ENCODE measurements around the gene SLC13A4. TPM values are rescaled to one million over a fixed set of nuclear protein-coding genes. Genes with fewer than 3 reads are reported as not detected.
"Not testable (repeated sequence)": the region's sequence is repeated elsewhere in the genome, so short reads cannot be mapped to it uniquely, and the experiment has no call there.

The SLC13A4 gene
- polyA plus RNA-seq, 2 donors = 7.1 to 11.0 TPM

GRCh38 chr7:135672560-135673359 is 55.2 kb downstream of the SLC13A4 start:
- Histone ChIP-seq H3K9me3 (ENCODE audit: control insufficient read depth in 2 of 2, insufficient read depth in 1 of 2, low read depth in 1 of 2, low read length in 1 of 2) (peaks cover 0 to 4% of the 10 kb centered on the region in 2 donors), H3K27ac (ENCODE audit: low read depth in 2 of 2, low read length in 1 of 2) (no peak overlapping the region), H3K27me3 (ENCODE audit: control insufficient read depth in 1 of 2, insufficient read depth in 2 of 2, low read length in 2 of 2) (no peaks in the 10 kb centered on the region), H3K36me3 (ENCODE audit: control insufficient read depth in 2 of 2, insufficient read depth in 2 of 2, low read length in 1 of 2) (peaks cover 0 to 3% of the 10 kb centered on the region in 2 donors), H3K4me1 (ENCODE audit: control insufficient read depth in 2 of 2, insufficient read depth in 2 of 2, low read length in 1 of 2) (peaks cover 0 to 3% of the 10 kb centered on the region in 2 donors), H3K4me3 (ENCODE audit: low read depth in 1 of 2, low read length in 2 of 2) (no peak overlapping the region)
- WGBS, 2 donors = 49 to 61% methylated on average over 3 of the region's 3 CpGs

GRCh38 chr7:135670179-135670578 is 57.8 kb downstream of the SLC13A4 start:
- H3K9me3 ChIP-seq (ENCODE audit: control insufficient read depth in 2 of 2, insufficient read depth in 1 of 2, low read depth in 1 of 2, low read length in 1 of 2) = peaks cover 0 to 4% of the 10 kb centered on the region in 2 donors
- no peak overlapping the region for H3K4me3 ChIP-seq (ENCODE audit: low read depth in 1 of 2, low read length in 2 of 2)
- 20 to 37% methylated on average over 1 of the region's 1 CpG for WGBS, 2 donors
- peaks cover 0 to 3% of the 10 kb centered on the region in 2 donors for H3K36me3 ChIP-seq (ENCODE audit: control insufficient read depth in 2 of 2, insufficient read depth in 2 of 2, low read length in 1 of 2)
- no peaks in the 10 kb centered on the region for H3K27me3 ChIP-seq (ENCODE audit: control insufficient read depth in 1 of 2, insufficient read depth in 2 of 2, low read length in 2 of 2)
- H3K27ac ChIP-seq (ENCODE audit: low read depth in 2 of 2, low read length in 1 of 2) = peak overlapping the region in 1 of 2 donors; percentile 69
- H3K4me1 ChIP-seq (ENCODE audit: control insufficient read depth in 2 of 2, insufficient read depth in 2 of 2, low read length in 1 of 2) = peaks cover 0 to 3% of the 10 kb centered on the region in 2 donors

- H3K36me3 ChIP-seq (ENCODE audit: control insufficient read depth in 2 of 2, insufficient read depth in 2 of 2, low read length in 1 of 2) = peaks cover 0 to 3% of the 10 kb centered on the region in 2 donors
- H3K27me3 ChIP-seq (ENCODE audit: control insufficient read depth in 1 of 2, insufficient read depth in 2 of 2, low read length in 2 of 2) = no peaks in the 10 kb centered on the region
- no peak overlapping the region for H3K4me3 ChIP-seq (ENCODE audit: low read depth in 1 of 2, low read length in 2 of 2)
- WGBS, 2 donors = 67 to 71% methylated on average over 1 of the region's 1 CpG
- no peak overlapping the region for H3K27ac ChIP-seq (ENCODE audit: low read depth in 2 of 2, low read length in 1 of 2)
- peaks cover 0 to 4% of the 10 kb centered on the region in 2 donors for H3K9me3 ChIP-seq (ENCODE audit: control insufficient read depth in 2 of 2, insufficient read depth in 1 of 2, low read depth in 1 of 2, low read length in 1 of 2)
- H3K4me1 ChIP-seq (ENCODE audit: control insufficient read depth in 2 of 2, insufficient read depth in 2 of 2, low read length in 1 of 2) = peaks cover 0 to 3% of the 10 kb centered on the region in 2 donors
These were observed 58.2 kb downstream of the SLC13A4 start for GRCh38 chr7:135669774-135670173.

GRCh38 chr7:135668852-135669395 is 59.1 kb downstream of the SLC13A4 start:
- H3K9me3 ChIP-seq (ENCODE audit: control insufficient read depth in 2 of 2, insufficient read depth in 1 of 2, low read depth in 1 of 2, low read length in 1 of 2); H3K4me1 ChIP-seq (ENCODE audit: control insufficient read depth in 2 of 2, insufficient read depth in 2 of 2, low read length in 1 of 2); H3K27ac ChIP-seq (ENCODE audit: low read depth in 2 of 2, low read length in 1 of 2); H3K27me3 ChIP-seq (ENCODE audit: control insufficient read depth in 1 of 2, insufficient read depth in 2 of 2, low read length in 2 of 2); H3K4me3 ChIP-seq (ENCODE audit: low read depth in 1 of 2, low read length in 2 of 2); H3K36me3 ChIP-seq (ENCODE audit: control insufficient read depth in 2 of 2, insufficient read depth in 2 of 2, low read length in 1 of 2): not testable (repeated sequence)
- WGBS, 2 donors = 65 to 71% methylated on average over 6 of the region's 6 CpGs

GRCh38 chr7:135667626-135668025 is 60.4 kb downstream of the SLC13A4 start:
- not testable (repeated sequence) for H3K4me3 ChIP-seq (ENCODE audit: low read depth in 1 of 2, low read length in 2 of 2); H3K36me3 ChIP-seq (ENCODE audit: control insufficient read depth in 2 of 2, insufficient read depth in 2 of 2, low read length in 1 of 2); H3K27ac ChIP-seq (ENCODE audit: low read depth in 2 of 2, low read length in 1 of 2); H3K4me1 ChIP-seq (ENCODE audit: control insufficient read depth in 2 of 2, insufficient read depth in 2 of 2, low read length in 1 of 2); H3K9me3 ChIP-seq (ENCODE audit: control insufficient read depth in 2 of 2, insufficient read depth in 1 of 2, low read depth in 1 of 2, low read length in 1 of 2); H3K27me3 ChIP-seq (ENCODE audit: control insufficient read depth in 1 of 2, insufficient read depth in 2 of 2, low read length in 2 of 2)
- WGBS, 2 donors = 93 to 98% methylated on average over 1 of the region's 1 CpG

GRCh38 chr7:135666846-135667245 is 61.1 kb downstream of the SLC13A4 start:
- Histone ChIP-seq H3K4me1 (ENCODE audit: control insufficient read depth in 2 of 2, insufficient read depth in 2 of 2, low read length in 1 of 2) (no peaks in the 10 kb centered on the region), H3K27me3 (ENCODE audit: control insufficient read depth in 1 of 2, insufficient read depth in 2 of 2, low read length in 2 of 2) (no peaks in the 10 kb centered on the region), H3K36me3 (ENCODE audit: control insufficient read depth in 2 of 2, insufficient read depth in 2 of 2, low read length in 1 of 2) (peaks cover 0 to 2% of the 10 kb centered on the region in 2 donors), H3K4me3 (ENCODE audit: low read depth in 1 of 2, low read length in 2 of 2) (no peak overlapping the region), H3K9me3 (ENCODE audit: control insufficient read depth in 2 of 2, insufficient read depth in 1 of 2, low read depth in 1 of 2, low read length in 1 of 2) (peaks cover 0 to 4% of the 10 kb centered on the region in 2 donors), H3K27ac (ENCODE audit: low read depth in 2 of 2, low read length in 1 of 2) (no peak overlapping the region)
- 78 to 87% methylated on average over 6 of the region's 6 CpGs for WGBS, 2 donors

- Histone ChIP-seq H3K27me3 (ENCODE audit: control insufficient read depth in 1 of 2, insufficient read depth in 2 of 2, low read length in 2 of 2) (no peaks in the 10 kb centered on the region), H3K4me3 (ENCODE audit: low read depth in 1 of 2, low read length in 2 of 2) (no peak overlapping the region), H3K36me3 (ENCODE audit: control insufficient read depth in 2 of 2, insufficient read depth in 2 of 2, low read length in 1 of 2) (peaks cover 0 to 2% of the 10 kb centered on the region in 2 donors), H3K4me1 (ENCODE audit: control insufficient read depth in 2 of 2, insufficient read depth in 2 of 2, low read length in 1 of 2) (no peaks in the 10 kb centered on the region), H3K27ac (ENCODE audit: low read depth in 2 of 2, low read length in 1 of 2) (no peak overlapping the region), H3K9me3 (ENCODE audit: control insufficient read depth in 2 of 2, insufficient read depth in 1 of 2, low read depth in 1 of 2, low read length in 1 of 2) (peaks cover 0 to 4% of the 10 kb centered on the region in 2 donors)
- 86 to 92% methylated on average over 11 of the region's 11 CpGs for WGBS, 2 donors
These were observed 61.8 kb downstream of the SLC13A4 start for GRCh38 chr7:135666156-135666555.

GRCh38 chr7:135665042-135665441 is 62.9 kb downstream of the SLC13A4 start:
- H3K27ac ChIP-seq (ENCODE audit: low read depth in 2 of 2, low read length in 1 of 2) = no peak overlapping the region
- peaks cover 0 to 4% of the 10 kb centered on the region in 2 donors for H3K9me3 ChIP-seq (ENCODE audit: control insufficient read depth in 2 of 2, insufficient read depth in 1 of 2, low read depth in 1 of 2, low read length in 1 of 2)
- whole genome bisulfite sequencing, 2 donors = 67 to 69% methylated on average over 3 of the region's 3 CpGs
- no peaks in the 10 kb centered on the region for H3K4me1 ChIP-seq (ENCODE audit: control insufficient read depth in 2 of 2, insufficient read depth in 2 of 2, low read length in 1 of 2)
- H3K4me3 ChIP-seq (ENCODE audit: low read depth in 1 of 2, low read length in 2 of 2) = no peak overlapping the region
- H3K36me3 ChIP-seq (ENCODE audit: control insufficient read depth in 2 of 2, insufficient read depth in 2 of 2, low read length in 1 of 2) = peaks cover 0 to 2% of the 10 kb centered on the region in 2 donors
- no peaks in the 10 kb centered on the region for H3K27me3 ChIP-seq (ENCODE audit: control insufficient read depth in 1 of 2, insufficient read depth in 2 of 2, low read length in 2 of 2)

- no peaks in the 10 kb centered on the region for H3K27me3 ChIP-seq (ENCODE audit: control insufficient read depth in 1 of 2, insufficient read depth in 2 of 2, low read length in 2 of 2)
- H3K4me1 ChIP-seq (ENCODE audit: control insufficient read depth in 2 of 2, insufficient read depth in 2 of 2, low read length in 1 of 2) = no peaks in the 10 kb centered on the region
- WGBS, 2 donors = 61 to 65% methylated on average over 3 of the region's 3 CpGs
- H3K27ac ChIP-seq (ENCODE audit: low read depth in 2 of 2, low read length in 1 of 2) = no peak overlapping the region
- no peak overlapping the region for H3K4me3 ChIP-seq (ENCODE audit: low read depth in 1 of 2, low read length in 2 of 2)
- H3K9me3 ChIP-seq (ENCODE audit: control insufficient read depth in 2 of 2, insufficient read depth in 1 of 2, low read depth in 1 of 2, low read length in 1 of 2) = peaks cover 0 to 4% of the 10 kb centered on the region in 2 donors
- peaks cover 0 to 2% of the 10 kb centered on the region in 2 donors for H3K36me3 ChIP-seq (ENCODE audit: control insufficient read depth in 2 of 2, insufficient read depth in 2 of 2, low read length in 1 of 2)
These were observed 63.9 kb downstream of the SLC13A4 start for GRCh38 chr7:135664046-135664589.

All from esophagus (tissue), 2 donors.